ENCODE results near the gene ZSWIM8. TPM values are rescaled to one million over a fixed set of nuclear protein-coding genes. Genes with fewer than 3 reads are reported as not detected.

The ZSWIM8 gene
- total and polyA plus RNA-seq, 2 donors (not counting 3 experiments of a cell fraction or from before 2014, with no cell fraction given), result 111 to 230 TPM

DNA sequence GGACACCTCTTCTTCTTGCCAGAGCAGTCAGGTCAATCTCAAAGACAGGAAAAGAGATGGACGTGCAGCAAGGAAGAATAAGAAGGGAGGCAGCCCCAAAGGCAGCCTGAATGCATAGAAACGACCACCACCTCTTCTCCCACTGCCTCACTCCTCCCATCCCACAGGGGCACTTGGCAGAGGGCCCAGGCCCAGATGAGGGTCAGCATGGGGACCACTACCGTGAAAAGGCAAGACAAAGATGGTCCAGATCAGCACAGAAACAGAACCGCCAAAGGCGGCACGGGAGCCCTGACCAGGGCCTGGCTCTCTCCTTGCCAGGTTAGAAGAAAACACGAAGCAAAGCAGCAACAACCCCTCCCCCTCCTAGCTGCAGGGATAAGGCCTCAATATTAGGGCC, 27.9 kb downstream of the ZSWIM8 start:
- FAIRE-seq, result no peak
- dilution Hi-C loops (cut with MboI; ENCODE audit: extremely low pct_ligation_motif_present, low sequenced_read_pairs), result no loop called here
- no peak overlapping the region for H3K27ac ChIP-seq (ENCODE audit: insufficient read depth, low read depth, low read length)
- TF ChIP-seq EZH2 (IDR thresholded peaks at IDR 0.05; ENCODE audit: borderline replicate concordance, low read depth, low read length, severe bottlenecking), result no peak
- TF ChIP-seq POLR2A (IDR thresholded peaks at IDR 0.05; ENCODE audit: low read depth, low read length), result no peak
- no peak for TF ChIP-seq MAX (IDR thresholded peaks at IDR 0.05; ENCODE audit: insufficient read depth, insufficient read length)
- no peak for TF ChIP-seq GATA2 (IDR thresholded peaks at IDR 0.05; ENCODE audit: insufficient read depth, insufficient read length, low read depth, low read length)
- no peak for TF ChIP-seq POLR2AphosphoS5 (IDR thresholded peaks at IDR 0.05; ENCODE audit: insufficient read depth, low read depth, low read length)
- TF ChIP-seq FOS (IDR thresholded peaks at IDR 0.05; ENCODE audit: borderline replicate concordance, insufficient read depth, low read length), result no peak
- no peak for TF ChIP-seq JUN (IDR thresholded peaks at IDR 0.05; ENCODE audit: borderline replicate concordance, insufficient read depth, insufficient read length, low read depth)
- no peak for TF ChIP-seq MYC (IDR thresholded peaks at IDR 0.05; ENCODE audit: low read depth, low read length)
- TF ChIP-seq, protein P1, sequence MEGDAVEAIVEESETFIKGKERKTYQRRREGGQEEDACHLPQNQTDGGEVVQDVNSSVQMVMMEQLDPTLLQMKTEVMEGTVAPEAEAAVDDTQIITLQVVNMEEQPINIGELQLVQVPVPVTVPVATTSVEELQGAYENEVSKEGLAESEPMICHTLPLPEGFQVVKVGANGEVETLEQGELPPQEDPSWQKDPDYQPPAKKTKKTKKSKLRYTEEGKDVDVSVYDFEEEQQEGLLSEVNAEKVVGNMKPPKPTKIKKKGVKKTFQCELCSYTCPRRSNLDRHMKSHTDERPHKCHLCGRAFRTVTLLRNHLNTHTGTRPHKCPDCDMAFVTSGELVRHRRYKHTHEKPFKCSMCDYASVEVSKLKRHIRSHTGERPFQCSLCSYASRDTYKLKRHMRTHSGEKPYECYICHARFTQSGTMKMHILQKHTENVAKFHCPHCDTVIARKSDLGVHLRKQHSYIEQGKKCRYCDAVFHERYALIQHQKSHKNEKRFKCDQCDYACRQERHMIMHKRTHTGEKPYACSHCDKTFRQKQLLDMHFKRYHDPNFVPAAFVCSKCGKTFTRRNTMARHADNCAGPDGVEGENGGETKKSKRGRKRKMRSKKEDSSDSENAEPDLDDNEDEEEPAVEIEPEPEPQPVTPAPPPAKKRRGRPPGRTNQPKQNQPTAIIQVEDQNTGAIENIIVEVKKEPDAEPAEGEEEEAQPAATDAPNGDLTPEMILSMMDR (IDR thresholded peaks at IDR 0.05; ENCODE audit: extremely low read depth in 1 of 2, insufficient read depth in 1 of 2, low read depth in 1 of 2, low read length in 2 of 2), result no peak
- H3K4me3 ChIP-seq (replicated peaks in 1 of 3; ENCODE audit: insufficient read depth in 1 of 3, low read depth in 1 of 3, low read length in 3 of 3), result no peak overlapping the region
- peaks cover 8 to 10% of the 10 kb centered on the region in 2 experiments for H3K36me3 ChIP-seq (ENCODE audit: control insufficient read depth in 2 of 2, extremely low read depth in 1 of 2, insufficient read depth in 2 of 2, low read length in 2 of 2)
- H4K20me1 ChIP-seq (replicated peaks; ENCODE audit: control insufficient read depth, extremely low read depth, insufficient read depth, low read length), result no peaks in the 10 kb centered on the region
- no peaks in the 10 kb centered on the region for H3K9me3 ChIP-seq (replicated peaks; ENCODE audit: control insufficient read depth, insufficient read depth, low read length)
- no peaks in the 10 kb centered on the region for H3K79me2 ChIP-seq (ENCODE audit: control insufficient read depth, insufficient read depth, low read length)
- POLR2A ChIA-PET, result no interaction called here
- H3K9ac ChIP-seq (replicated peaks; ENCODE audit: extremely low read depth, insufficient read depth, low read length), result no peak overlapping the region
- no TSS peak for BruUV-seq (replicated peaks)
- CTCF ChIA-PET, result no interaction called here
- H3K27me3 ChIP-seq (ENCODE audit: control insufficient read depth in 2 of 2, insufficient read depth in 2 of 2, low read length in 2 of 2), result no peaks in the 10 kb centered on the region
- intact Hi-C loops (cut with micrococcal nuclease), result loop anchor here (5.0 kb wide), 1 partner anchor 41 kb away; a partner anchor contains a TSS
- peaks cover 27% of the 10 kb centered on the region for H3K4me1 ChIP-seq (ENCODE audit: control insufficient read depth, extremely low read depth, insufficient read depth, low read length)
- H2AFZ ChIP-seq (ENCODE audit: low read depth, low read length), result no peak overlapping the region
- H3K9me1 ChIP-seq (replicated peaks; ENCODE audit: control insufficient read depth, extremely low read depth, insufficient read depth, low read length), result no peaks in the 10 kb centered on the region
- DNase-seq (ENCODE audit: low read depth, low spot score), result no peak
- H3K4me2 ChIP-seq (ENCODE audit: insufficient read depth, low read length), result no peak overlapping the region
